Measurements from ENCODE around the gene SNRPB2. TPM values are rescaled to one million over a fixed set of nuclear protein-coding genes. Genes with fewer than 3 reads are reported as not detected.
A peak's percentile ranks its signal among the peaks of the same experiment; 100 is the strongest.

SNRPB2 gene
- total and polyA plus RNA-seq, 7 experiments from 2014 or later: 25.2 to 97.0 (median 40.0) TPM

DNA sequence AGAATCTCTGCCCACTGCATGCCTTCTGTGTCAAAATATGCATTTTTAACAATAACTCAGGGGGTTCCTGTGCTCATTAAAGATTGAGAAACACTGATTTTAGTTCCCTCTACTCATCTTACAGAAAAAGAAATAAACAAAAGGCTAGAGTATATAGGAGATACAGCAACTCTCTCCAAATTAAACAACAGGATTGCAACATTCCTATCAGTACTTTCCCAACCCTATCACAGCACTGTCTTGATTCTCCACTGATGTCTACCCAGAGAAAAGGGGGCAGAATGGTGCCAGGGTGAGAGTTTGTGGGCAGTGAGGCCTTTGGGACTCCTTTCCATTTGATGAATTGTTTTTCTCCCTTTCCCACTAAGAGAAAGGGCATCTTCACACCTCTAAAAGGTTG lies 23.1 kb downstream of the SNRPB2 start:
- Mint-ChIP-seq H3K4me1 (peaks cover 0 to 1% (median 0%) of the 10 kb centered on the region in 7 donors), H3K9me3 (peaks cover 0 to 9% (median 1%) of the 10 kb centered on the region in 11 donors), H3K27me3 (peaks cover 7 to 30% (median 12%) of the 10 kb centered on the region in 5 donors), H3K36me3 (peaks cover 0 to 3% (median 0%) of the 10 kb centered on the region in 5 donors), H3K27ac (no peak overlapping the region), H3K4me3 (no peak overlapping the region)
- H3K36me3 ChIP-seq (ENCODE audit: control insufficient read depth in 2 of 3, insufficient read depth in 3 of 3, low read length in 3 of 3): no peaks in the 10 kb centered on the region
- no peak overlapping the region for H3K27ac ChIP-seq (ENCODE audit: low read depth, low read length)
- H3K27me3 ChIP-seq (ENCODE audit: control insufficient read depth in 2 of 2, insufficient read depth in 2 of 2, low read length in 2 of 2): no peaks in the 10 kb centered on the region
- ATAC-seq (no peak), DNase-seq (no peak)
- CTCF ChIA-PET: no interaction called here
- POLR2A ChIA-PET: no interaction called here
- no peaks in the 10 kb centered on the region for H3K9me3 ChIP-seq (ENCODE audit: control insufficient read depth in 2 of 3, low read length in 3 of 3)
- H3K4me1 ChIP-seq (ENCODE audit: control insufficient read depth in 2 of 2, insufficient read depth in 2 of 2, low read length in 2 of 2): no peaks in the 10 kb centered on the region
- intact Hi-C loops (cut with micrococcal nuclease): no loop called here
- H3K4me3 ChIP-seq (ENCODE audit: low read length): no peak overlapping the region

DNA sequence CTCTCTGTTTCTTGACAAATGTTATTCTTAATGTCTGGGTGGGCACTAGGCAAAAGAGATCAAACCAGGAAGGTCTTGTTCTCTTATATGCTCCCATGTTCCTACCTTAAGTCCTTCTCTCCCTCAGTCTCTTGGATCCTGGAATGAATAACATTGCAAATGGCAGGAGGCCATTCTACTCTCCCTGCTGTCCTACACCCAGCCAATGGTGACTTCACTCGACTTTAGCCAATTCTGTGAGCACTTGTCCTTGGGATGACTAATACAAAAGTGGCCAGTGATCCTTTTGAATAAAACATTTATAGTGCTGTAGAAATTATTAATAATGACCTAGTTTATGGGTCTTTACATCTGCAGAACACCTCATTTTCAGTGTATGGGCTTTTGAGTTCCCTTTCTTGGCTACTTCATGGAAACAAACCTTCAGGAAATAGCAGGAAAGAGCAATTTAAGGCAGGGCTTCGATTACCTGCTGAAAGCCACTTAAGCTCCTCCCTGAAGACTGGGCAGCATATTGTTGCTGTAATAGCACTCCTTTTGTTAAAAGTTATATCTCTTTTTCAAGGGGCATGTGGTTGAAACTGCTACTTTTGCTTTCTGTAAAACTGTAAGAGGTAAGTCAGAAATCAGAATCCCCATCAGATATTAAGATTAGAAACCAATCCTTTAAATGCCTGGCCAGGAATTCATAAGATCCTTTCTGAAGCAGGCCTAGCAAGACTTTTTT lies 28.8 kb downstream of the SNRPB2 start:
- Histone ChIP-seq H3K4me3 (ENCODE audit: low read length) (no peak overlapping the region), H3K27ac (ENCODE audit: low read depth, low read length) (no peak overlapping the region), H3K36me3 (ENCODE audit: control insufficient read depth in 2 of 3, insufficient read depth in 3 of 3, low read length in 3 of 3) (no peaks in the 10 kb centered on the region), H3K27me3 (ENCODE audit: control insufficient read depth in 2 of 2, insufficient read depth in 2 of 2, low read length in 2 of 2) (no peaks in the 10 kb centered on the region), H3K9me3 (ENCODE audit: control insufficient read depth in 2 of 3, low read length in 3 of 3) (no peaks in the 10 kb centered on the region), H3K4me1 (ENCODE audit: control insufficient read depth in 2 of 2, insufficient read depth in 2 of 2, low read length in 2 of 2) (no peaks in the 10 kb centered on the region)
- Mint-ChIP-seq H3K4me3 (no peak overlapping the region), H3K27me3 (peaks cover 0 to 21% (median 14%) of the 10 kb centered on the region in 5 donors), H3K27ac (no peak overlapping the region), H3K4me1 (peaks cover 0 to 4% (median 0%) of the 10 kb centered on the region in 7 donors), H3K9me3 (peaks cover 0 to 9% (median 1%) of the 10 kb centered on the region in 11 donors), H3K36me3 (peaks cover 0 to 3% (median 0%) of the 10 kb centered on the region in 5 donors)
- DNase-seq (no peak), ATAC-seq (no peak)
- CTCF ChIA-PET: no interaction called here
- POLR2A ChIA-PET: no interaction called here
- intact Hi-C loops (cut with micrococcal nuclease): no loop called here

DNA sequence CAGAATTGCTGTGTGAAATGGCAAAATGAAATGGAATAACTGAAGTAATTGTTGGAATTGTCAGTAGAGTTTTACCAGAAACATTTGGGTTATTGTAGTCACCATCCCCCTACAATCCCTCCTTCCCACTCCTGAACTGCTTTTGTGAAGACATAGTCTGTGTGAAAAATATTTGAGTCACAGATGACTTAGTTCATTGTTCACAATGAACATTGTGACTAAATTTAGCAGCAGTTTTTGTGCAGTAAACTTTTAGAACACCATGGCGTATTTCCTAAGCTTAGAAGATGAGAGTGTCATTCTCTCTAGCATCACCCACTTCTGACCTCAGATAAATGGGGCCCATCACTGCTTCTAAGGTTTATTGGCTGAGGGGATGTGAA lies 29.3 kb downstream of the SNRPB2 start:
- Histone ChIP-seq H3K4me3 (ENCODE audit: low read length) (no peak overlapping the region), H3K9me3 (ENCODE audit: control insufficient read depth in 2 of 3, low read length in 3 of 3) (no peaks in the 10 kb centered on the region), H3K4me1 (ENCODE audit: control insufficient read depth in 2 of 2, insufficient read depth in 2 of 2, low read length in 2 of 2) (no peaks in the 10 kb centered on the region), H3K27me3 (ENCODE audit: control insufficient read depth in 2 of 2, insufficient read depth in 2 of 2, low read length in 2 of 2) (no peaks in the 10 kb centered on the region), H3K27ac (ENCODE audit: low read depth, low read length) (no peak overlapping the region), H3K36me3 (ENCODE audit: control insufficient read depth in 2 of 3, insufficient read depth in 3 of 3, low read length in 3 of 3) (no peaks in the 10 kb centered on the region)
- DNase-seq: no peak
- H3K36me3 Mint-ChIP-seq: peaks cover 0 to 3% (median 0%) of the 10 kb centered on the region in 5 donors
- H3K27me3 Mint-ChIP-seq: peaks cover 0 to 21% (median 12%) of the 10 kb centered on the region in 5 donors
- peaks cover 0 to 4% (median 0%) of the 10 kb centered on the region in 7 donors for H3K4me1 Mint-ChIP-seq
- H3K9me3 Mint-ChIP-seq: peaks cover 0 to 9% (median 1%) of the 10 kb centered on the region in 11 donors
- ChIA-PET POLR2A (no interaction called here), CTCF (interaction anchor here (0.7 kb wide), 1 partner anchor 11 kb away, joined by 3 read pairs; no protein-coding TSS in a partner anchor)
- H3K27ac Mint-ChIP-seq: no peak overlapping the region
- no peak for ATAC-seq
- intact Hi-C loops (cut with micrococcal nuclease): no loop called here
- H3K4me3 Mint-ChIP-seq: no peak overlapping the region

DNA sequence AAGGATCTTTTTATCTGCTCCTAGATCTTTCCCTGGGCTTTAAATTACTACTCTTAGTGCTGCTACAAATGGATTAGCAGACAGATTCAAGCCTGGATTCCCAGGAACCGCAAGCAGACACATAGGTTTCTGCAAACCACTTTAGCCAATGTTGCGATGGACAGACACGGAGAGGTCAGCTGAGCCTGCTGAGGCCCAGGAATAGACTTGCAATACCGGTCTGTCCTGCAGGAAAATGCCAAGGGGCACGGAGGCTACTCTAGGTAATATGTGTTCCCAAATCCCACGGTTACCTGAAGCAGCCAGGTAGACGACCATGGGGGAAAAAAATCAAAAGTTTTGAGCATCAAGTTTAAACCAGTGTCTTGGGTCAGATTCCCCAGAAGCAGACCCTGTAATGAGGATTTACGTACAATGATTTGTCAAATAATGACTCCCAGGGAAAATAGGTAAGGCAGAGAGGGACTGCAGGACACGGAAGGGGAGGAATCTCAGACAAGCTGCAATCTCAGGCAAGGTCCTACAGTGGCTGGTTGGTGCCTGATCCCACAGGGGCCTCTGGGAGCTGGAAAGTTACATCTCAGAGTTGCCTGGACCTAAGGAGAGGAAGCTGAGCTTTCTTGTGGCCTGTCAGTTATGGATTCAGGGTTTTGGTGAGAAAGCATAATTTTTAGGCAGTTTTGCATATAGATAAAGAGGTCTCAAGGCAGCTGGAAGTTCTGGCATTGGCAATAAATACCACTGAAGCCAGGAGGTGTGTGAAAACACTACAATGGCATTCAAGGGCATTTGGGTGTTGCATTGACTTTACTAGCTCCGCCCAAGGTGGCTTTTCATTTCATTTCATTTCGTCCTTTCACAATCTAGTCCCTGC lies 30.8 kb downstream of the SNRPB2 start:
- Mint-ChIP-seq H3K9me3 (peaks cover 0 to 7% (median 0%) of the 10 kb centered on the region in 11 donors), H3K4me3 (no peak overlapping the region), H3K36me3 (no peaks in the 10 kb centered on the region), H3K27ac (no peak overlapping the region), H3K27me3 (peaks cover 8 to 22% (median 19%) of the 10 kb centered on the region in 5 donors), H3K4me1 (peaks cover 0 to 4% (median 0%) of the 10 kb centered on the region in 7 donors)
- intact Hi-C loops (cut with micrococcal nuclease): loop anchor here (1.0 kb wide), 2 partner anchors 59 to 242 kb away; no protein-coding TSS in a partner anchor
- POLR2A ChIA-PET: no interaction called here
- DNase-seq: no peak
- no peaks in the 10 kb centered on the region for H3K36me3 ChIP-seq (ENCODE audit: control insufficient read depth in 2 of 3, insufficient read depth in 3 of 3, low read length in 3 of 3)
- no peaks in the 10 kb centered on the region for H3K4me1 ChIP-seq (ENCODE audit: control insufficient read depth in 2 of 2, insufficient read depth in 2 of 2, low read length in 2 of 2)
- no peaks in the 10 kb centered on the region for H3K27me3 ChIP-seq (ENCODE audit: control insufficient read depth in 2 of 2, insufficient read depth in 2 of 2, low read length in 2 of 2)
- H3K9me3 ChIP-seq (ENCODE audit: control insufficient read depth in 2 of 3, low read length in 3 of 3): no peaks in the 10 kb centered on the region
- ATAC-seq: no peak
- CTCF ChIA-PET: interaction anchor here (0.7 to 1.4 kb wide), 4 partner anchors 25 to 1052 kb away, joined by 3 to 7 read pairs (median 4); no protein-coding TSS in a partner anchor
- no peak overlapping the region for H3K4me3 ChIP-seq (ENCODE audit: low read length)
- H3K27ac ChIP-seq (ENCODE audit: low read depth, low read length): no peak overlapping the region

DNA sequence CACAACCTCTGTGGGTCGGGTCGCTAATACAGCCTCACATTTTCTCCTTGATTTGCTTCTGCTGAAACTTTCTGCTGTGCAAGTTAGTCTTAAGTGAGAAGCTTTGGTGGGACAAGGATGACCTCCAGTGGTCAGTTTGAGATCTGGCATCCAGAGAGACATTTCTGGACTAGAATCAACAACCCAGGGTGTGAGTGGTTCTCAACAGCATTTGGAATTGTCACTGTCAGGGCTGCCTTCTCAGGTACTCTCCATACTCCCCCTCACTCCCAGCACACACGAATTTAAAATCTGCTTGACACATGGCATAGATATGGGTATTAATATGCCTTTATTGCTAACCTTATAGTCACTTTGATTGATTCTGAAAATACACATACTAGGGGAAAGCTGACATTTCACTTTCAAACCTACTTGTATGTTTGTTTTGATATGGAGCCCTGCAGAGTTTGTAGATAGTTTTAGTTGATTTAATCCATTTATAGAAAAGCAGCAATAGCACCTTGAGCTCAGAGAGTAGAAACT lies 31.5 kb downstream of the SNRPB2 start:
- ATAC-seq: peak; percentile 71

DNA sequence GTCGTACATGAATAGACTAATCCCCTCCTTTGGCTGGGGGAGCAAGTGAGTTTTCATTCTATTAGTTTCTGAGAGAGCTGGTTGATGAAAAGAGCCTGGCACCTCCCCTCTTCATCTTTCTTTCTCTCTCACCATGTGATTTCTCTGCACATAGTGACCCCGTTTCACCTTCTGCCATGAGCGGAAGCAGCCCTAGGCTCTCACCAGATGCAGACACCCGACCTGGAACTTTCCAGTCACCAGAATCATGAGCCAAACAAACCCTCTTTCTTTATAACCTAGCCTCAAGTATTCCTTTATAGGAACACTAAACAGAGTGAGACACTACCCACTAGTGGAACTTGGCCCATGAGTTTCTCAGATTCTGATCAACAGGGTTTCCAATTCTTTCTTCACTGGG lies 34.7 kb downstream of the SNRPB2 start:
- H3K27me3 Mint-ChIP-seq: peaks cover 20 to 37% (median 26%) of the 10 kb centered on the region in 5 donors
- H3K4me3 ChIP-seq (ENCODE audit: low read length): no peak overlapping the region

More for the DNA sequence above, 31.5 kb downstream of the SNRPB2 start:
- peaks cover 0 to 3% (median 0%) of the 10 kb centered on the region in 11 donors for H3K9me3 Mint-ChIP-seq
- no peak overlapping the region for H3K4me3 Mint-ChIP-seq
- H3K27ac ChIP-seq (ENCODE audit: low read depth, low read length): no peak overlapping the region
- H3K4me1 ChIP-seq (ENCODE audit: control insufficient read depth in 2 of 2, insufficient read depth in 2 of 2, low read length in 2 of 2): no peaks in the 10 kb centered on the region
- intact Hi-C loops (cut with micrococcal nuclease): loop anchor here (1.0 kb wide), 2 partner anchors 60 to 243 kb away; no protein-coding TSS in a partner anchor
- H3K27ac Mint-ChIP-seq: no peak overlapping the region
- H3K4me1 Mint-ChIP-seq: peaks cover 0 to 4% (median 0%) of the 10 kb centered on the region in 7 donors
- H3K27me3 Mint-ChIP-seq: peaks cover 13 to 28% (median 25%) of the 10 kb centered on the region in 5 donors
- POLR2A ChIA-PET: no interaction called here
- no peaks in the 10 kb centered on the region for H3K9me3 ChIP-seq (ENCODE audit: control insufficient read depth in 2 of 3, low read length in 3 of 3)
- H3K4me3 ChIP-seq (ENCODE audit: low read length): no peak overlapping the region
- DNase-seq: peak; percentile 7 to 58 (median 53)
- H3K36me3 ChIP-seq (ENCODE audit: control insufficient read depth in 2 of 3, insufficient read depth in 3 of 3, low read length in 3 of 3): no peaks in the 10 kb centered on the region
- CTCF ChIA-PET: interaction anchor here (0.7 to 1.4 kb wide), 6 partner anchors 12 to 1052 kb away, joined by 3 to 7 read pairs (median 4); no protein-coding TSS in a partner anchor
- H3K27me3 ChIP-seq (ENCODE audit: control insufficient read depth in 2 of 2, insufficient read depth in 2 of 2, low read length in 2 of 2): no peaks in the 10 kb centered on the region
- H3K36me3 Mint-ChIP-seq: no peaks in the 10 kb centered on the region

More for the DNA sequence above, 34.7 kb downstream of the SNRPB2 start:
- Histone ChIP-seq H3K27ac (ENCODE audit: low read depth, low read length) (no peak overlapping the region), H3K27me3 (ENCODE audit: control insufficient read depth in 2 of 2, insufficient read depth in 2 of 2, low read length in 2 of 2) (no peaks in the 10 kb centered on the region), H3K9me3 (ENCODE audit: control insufficient read depth in 2 of 3, low read length in 3 of 3) (no peaks in the 10 kb centered on the region), H3K36me3 (ENCODE audit: control insufficient read depth in 2 of 3, insufficient read depth in 3 of 3, low read length in 3 of 3) (no peaks in the 10 kb centered on the region), H3K4me1 (ENCODE audit: control insufficient read depth in 2 of 2, insufficient read depth in 2 of 2, low read length in 2 of 2) (no peaks in the 10 kb centered on the region)
- POLR2A ChIA-PET: no interaction called here
- ATAC-seq (no peak), DNase-seq (no peak)
- Mint-ChIP-seq H3K4me3 (no peak overlapping the region), H3K36me3 (no peaks in the 10 kb centered on the region), H3K4me1 (peaks cover 0 to 4% (median 0%) of the 10 kb centered on the region in 7 donors), H3K27ac (peak overlapping the region in 1 of 9 donors; percentile 20), H3K9me3 (peaks cover 0 to 3% (median 0%) of the 10 kb centered on the region in 11 donors)
- intact Hi-C loops (cut with micrococcal nuclease): no loop called here
- CTCF ChIA-PET: no interaction called here

All from naive thymus-derived CD4-positive, alpha-beta T cell (primary cell).